Choroid plexus epithelial cell (primary cell): ENCODE data around the gene INPP4A.
A peak's percentile ranks its signal among the peaks of the same experiment; 100 is the strongest.

ENCODE experiments used
- DNase-seq: peaks from one replicate; pipeline ENCODE4 v3.0.0-alpha.2; 2010; ENCODE audit warnings: low read depth
- H3K4me3 ChIP-seq: 2 replicates; pipeline ENCODE4 v1.5.1; 2011; ENCODE audit warnings: low read depth, mild to moderate bottlenecking, control low read depth, low read length, moderate library complexity
- CTCF ChIP-seq: conservative IDR thresholded peaks from 2 replicates; pipeline ENCODE4 v1.5.1; 2011; ENCODE audit warnings: low read depth, mild to moderate bottlenecking, control low read depth, inconsistent platforms, low read length, moderate library complexity

Gene INPP4A

GRCh38 chr2:98477036-98477435 lies 32.4 kb downstream of the INPP4A start:
- no peak for TF ChIP-seq CTCF
- no peak for DNase-seq
- no peak overlapping the region for H3K4me3 ChIP-seq

GRCh38 chr2:98477506-98477905 lies 32.8 kb downstream of the INPP4A start:
- no peak for TF ChIP-seq CTCF
- H3K4me3 ChIP-seq: no peak overlapping the region
- DNase-seq: no peak

GRCh38 chr2:98478088-98478551 lies 33.5 kb downstream of the INPP4A start:
- no peak for DNase-seq
- no peak overlapping the region for H3K4me3 ChIP-seq
- TF ChIP-seq CTCF: no peak

- no peak for DNase-seq
- H3K4me3 ChIP-seq: no peak overlapping the region
- no peak for TF ChIP-seq CTCF
Measured at GRCh38 chr2:98478907-98479306, 34.2 kb downstream of the INPP4A start.

- no peak for TF ChIP-seq CTCF
- no peak overlapping the region for H3K4me3 ChIP-seq
- no peak for DNase-seq
Measured at GRCh38 chr2:98479371-98479770, 34.7 kb downstream of the INPP4A start.

GRCh38 chr2:98479959-98480524 lies 35.4 kb downstream of the INPP4A start:
- peak; percentile 40 for DNase-seq
- H3K4me3 ChIP-seq: no peak overlapping the region
- no peak for TF ChIP-seq CTCF

- H3K4me3 ChIP-seq: no peak overlapping the region
- no peak for DNase-seq
- no peak for TF ChIP-seq CTCF
Measured at GRCh38 chr2:98480598-98480997, 35.9 kb downstream of the INPP4A start.
